ENCODE measurements around the gene NEURL1B.

DNA sequence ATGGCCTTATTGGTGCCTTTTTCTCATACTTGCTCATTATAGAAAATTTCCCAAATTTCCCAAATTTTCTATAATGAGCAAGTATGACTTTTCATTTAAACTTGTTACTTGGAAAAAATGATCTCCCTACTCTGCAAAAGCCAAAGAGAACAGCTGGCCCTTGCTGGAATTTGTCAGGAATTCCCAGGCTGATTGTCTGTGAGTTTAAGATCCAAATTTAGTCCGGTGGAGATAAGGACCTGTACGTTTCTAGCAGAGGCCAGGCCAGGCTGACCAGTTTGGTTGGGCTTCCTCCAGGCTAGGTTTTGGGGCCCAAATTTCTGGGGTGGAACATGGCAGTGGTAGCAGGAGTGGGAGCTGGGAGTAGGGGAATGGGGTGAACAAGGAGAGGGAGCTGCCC is 51.9 kb downstream of the NEURL1B start:
- no peak for TF ChIP-seq POLR2A (IDR thresholded peaks at IDR 0.05)
- TF ChIP-seq, protein P1, sequence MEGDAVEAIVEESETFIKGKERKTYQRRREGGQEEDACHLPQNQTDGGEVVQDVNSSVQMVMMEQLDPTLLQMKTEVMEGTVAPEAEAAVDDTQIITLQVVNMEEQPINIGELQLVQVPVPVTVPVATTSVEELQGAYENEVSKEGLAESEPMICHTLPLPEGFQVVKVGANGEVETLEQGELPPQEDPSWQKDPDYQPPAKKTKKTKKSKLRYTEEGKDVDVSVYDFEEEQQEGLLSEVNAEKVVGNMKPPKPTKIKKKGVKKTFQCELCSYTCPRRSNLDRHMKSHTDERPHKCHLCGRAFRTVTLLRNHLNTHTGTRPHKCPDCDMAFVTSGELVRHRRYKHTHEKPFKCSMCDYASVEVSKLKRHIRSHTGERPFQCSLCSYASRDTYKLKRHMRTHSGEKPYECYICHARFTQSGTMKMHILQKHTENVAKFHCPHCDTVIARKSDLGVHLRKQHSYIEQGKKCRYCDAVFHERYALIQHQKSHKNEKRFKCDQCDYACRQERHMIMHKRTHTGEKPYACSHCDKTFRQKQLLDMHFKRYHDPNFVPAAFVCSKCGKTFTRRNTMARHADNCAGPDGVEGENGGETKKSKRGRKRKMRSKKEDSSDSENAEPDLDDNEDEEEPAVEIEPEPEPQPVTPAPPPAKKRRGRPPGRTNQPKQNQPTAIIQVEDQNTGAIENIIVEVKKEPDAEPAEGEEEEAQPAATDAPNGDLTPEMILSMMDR (IDR thresholded peaks at IDR 0.05) = no peak

Measured in right lobe of liver (tissue), 4 donors.